Duodenal mucosa (tissue), 2 donors: ENCODE measurements around the gene SLC17A5.
"Not testable (repeated sequence)": the region's sequence is repeated elsewhere in the genome, so short reads cannot be mapped to it uniquely, and the experiment has no call there.

Experiments
- H3K27ac ChIP-seq: one replicate; pipeline ENCODE4 v1.7.0; 2013; ENCODE audit warnings: low read depth, low read length
- H3K27me3 ChIP-seq, 2 donors: one replicate each; pipeline ENCODE4 v1.7.0; 2013; ENCODE audit warnings: low read length in 2 of 2, control low read depth in 1 of 2; ENCODE audit not compliant: insufficient read depth in 2 of 2, control insufficient read depth in 1 of 2
- H3K36me3 ChIP-seq, 2 donors: one replicate each; pipeline ENCODE4 v1.7.0; 2013; ENCODE audit warnings: low read length in 2 of 2, control low read depth in 1 of 2; ENCODE audit not compliant: insufficient read depth in 2 of 2, control insufficient read depth in 1 of 2
- H3K4me1 ChIP-seq, 2 donors: one replicate each; pipeline ENCODE4 v1.7.0; 2013; ENCODE audit warnings: low read length in 2 of 2, control low read depth in 1 of 2; ENCODE audit not compliant: insufficient read depth in 2 of 2, control insufficient read depth in 1 of 2
- H3K4me3 ChIP-seq, 2 donors: one replicate each; pipeline ENCODE4 v1.7.0; 2013; ENCODE audit warnings: low read length in 2 of 2, low read depth in 1 of 2
- H3K9ac ChIP-seq, 2 donors: one replicate each; pipeline ENCODE4 v1.7.0; 2013; ENCODE audit warnings: low read length in 2 of 2, low read depth in 1 of 2
- H3K9me3 ChIP-seq, 2 donors: one replicate each; pipeline ENCODE4 v1.7.0; 2013; ENCODE audit warnings: low read length in 2 of 2, control low read depth in 1 of 2; ENCODE audit not compliant: control insufficient read depth in 1 of 2

The SLC17A5 gene

DNA sequence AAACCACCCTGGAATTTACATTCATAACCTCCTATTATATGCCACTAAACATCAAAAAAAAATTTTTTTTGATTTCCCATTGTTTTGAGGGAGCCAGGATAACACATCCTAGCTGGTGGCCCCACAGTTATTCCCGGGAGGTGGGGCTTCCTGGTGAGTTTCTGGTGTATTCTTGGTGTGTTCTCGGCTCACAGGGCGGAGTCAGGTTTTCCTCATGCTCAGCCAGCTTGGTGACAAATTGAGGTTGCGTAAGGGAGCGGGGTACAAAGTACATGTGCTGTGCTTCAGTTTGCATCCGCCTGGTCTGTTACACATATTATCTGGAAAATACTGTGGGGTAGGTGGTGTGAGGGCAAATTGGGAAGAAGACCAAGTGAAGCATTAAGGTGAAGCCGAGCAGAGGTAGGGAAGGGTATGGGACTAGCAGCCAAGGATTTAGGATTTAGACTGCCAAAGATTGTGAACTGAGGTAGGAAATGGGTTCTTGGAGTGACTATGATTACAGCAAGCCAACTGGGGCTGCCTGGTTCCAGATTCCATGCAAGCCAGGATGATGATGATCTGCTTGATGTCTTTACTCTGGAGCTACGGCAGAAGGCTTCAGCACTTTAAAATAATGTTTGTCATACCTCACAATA is 86.7 kb downstream of the SLC17A5 start:
- peak overlapping the region; percentile 3 for H3K27ac ChIP-seq
- H3K9ac ChIP-seq, result no peak overlapping the region
- H3K4me1 ChIP-seq, result peaks cover 3 to 6% of the 10 kb centered on the region in 2 donors
- H3K27me3 ChIP-seq, result no peaks in the 10 kb centered on the region
- H3K9me3 ChIP-seq, result no peaks in the 10 kb centered on the region
- no peak overlapping the region for H3K4me3 ChIP-seq
- H3K36me3 ChIP-seq, result no peaks in the 10 kb centered on the region

- H3K9ac ChIP-seq, H3K27ac ChIP-seq: not testable (repeated sequence)
Measured at GRCh38 chr6:73566486-73566871, 87.3 kb downstream of the SLC17A5 start.

DNA sequence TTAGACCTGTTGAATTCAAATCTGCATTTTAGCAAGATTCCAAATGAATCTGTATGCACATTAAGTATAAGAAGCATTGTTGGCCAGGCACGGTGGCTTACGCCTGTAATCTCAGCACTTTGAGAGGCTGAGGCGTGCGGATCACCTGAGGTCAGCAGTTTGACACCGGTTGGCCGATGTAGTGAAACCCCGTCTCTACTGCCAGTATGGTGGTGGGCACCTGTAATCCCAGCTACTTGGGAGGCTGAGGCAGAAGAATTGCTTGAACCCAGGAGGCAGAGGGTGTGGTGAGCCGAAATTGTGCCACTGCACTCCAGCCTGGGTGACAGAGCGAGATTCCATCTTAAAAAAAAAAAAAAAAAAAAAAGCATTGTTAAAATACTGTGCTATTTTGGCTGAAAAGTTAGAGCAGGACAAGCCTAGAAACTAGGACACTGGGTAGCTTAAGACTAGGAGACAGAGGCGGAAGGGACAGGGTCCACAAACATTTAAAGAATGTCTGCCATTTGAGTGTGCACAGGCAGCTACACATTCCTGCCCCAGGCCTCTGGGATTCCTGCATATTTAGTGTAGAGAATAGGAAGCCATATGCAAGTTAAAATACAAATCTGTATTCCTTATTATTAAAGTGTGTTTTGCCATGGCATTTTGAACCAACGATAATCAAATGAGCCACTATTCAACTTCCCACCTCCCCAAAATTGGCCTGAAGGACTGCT is 87.9 kb downstream of the SLC17A5 start:
- Histone ChIP-seq H3K4me1 (peaks cover 3 to 6% of the 10 kb centered on the region in 2 donors), H3K4me3 (no peak overlapping the region), H3K9ac (no peak overlapping the region), H3K9me3 (no peaks in the 10 kb centered on the region), H3K27ac (no peak overlapping the region), H3K27me3 (no peaks in the 10 kb centered on the region), H3K36me3 (no peaks in the 10 kb centered on the region)

More at GRCh38 chr6:73566486-73566871, 87.3 kb downstream of the SLC17A5 start:
- not testable (repeated sequence) for H3K9me3 ChIP-seq, H3K27me3 ChIP-seq, H3K4me1 ChIP-seq, H3K4me3 ChIP-seq, H3K36me3 ChIP-seq

DNA sequence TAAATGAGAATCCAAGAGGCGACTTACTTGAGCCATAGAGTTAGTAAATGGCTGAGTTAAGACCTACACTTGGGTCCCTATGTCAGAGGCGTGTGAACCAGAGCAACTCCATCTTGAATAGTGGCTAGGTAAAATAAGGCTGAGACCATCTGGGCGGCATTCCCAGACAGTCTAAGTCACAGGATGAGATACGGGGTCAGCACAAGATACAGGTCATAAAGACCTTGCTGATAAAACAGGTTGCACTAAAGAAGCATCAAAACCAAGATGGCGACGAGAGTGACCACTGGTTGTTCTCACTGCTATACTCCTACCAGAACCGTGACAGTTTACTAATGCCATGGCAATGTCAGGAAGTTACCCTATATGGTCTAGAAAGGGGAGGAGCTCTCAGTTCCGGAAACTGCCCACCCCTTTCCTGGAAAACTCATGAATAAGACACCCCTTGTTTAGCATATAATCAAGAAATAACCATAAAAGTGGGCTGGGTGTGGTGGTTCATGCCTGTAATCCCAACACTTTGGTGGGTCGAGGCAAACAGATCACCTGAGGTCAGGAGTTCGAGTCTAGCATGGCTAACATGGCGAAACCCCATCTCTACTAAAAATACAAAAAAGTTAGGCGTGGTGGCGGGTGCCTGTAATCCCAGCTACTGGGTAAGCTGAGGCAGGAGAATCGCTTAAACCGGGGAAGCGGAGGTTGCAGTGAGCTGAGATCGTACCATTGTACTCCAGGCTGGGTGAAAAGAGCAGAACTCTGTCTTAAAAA is 89.0 kb downstream of the SLC17A5 start:
- no peaks in the 10 kb centered on the region for H3K36me3 ChIP-seq
- H3K9me3 ChIP-seq, result no peaks in the 10 kb centered on the region
- no peak overlapping the region for H3K9ac ChIP-seq
- H3K4me1 ChIP-seq, result peaks cover 7 to 10% of the 10 kb centered on the region in 2 donors
- H3K27ac ChIP-seq, result no peak overlapping the region
- H3K4me3 ChIP-seq, result no peak overlapping the region
- H3K27me3 ChIP-seq, result no peaks in the 10 kb centered on the region

GRCh38 chr6:73562558-73562957 is 91.2 kb downstream of the SLC17A5 start:
- no peaks in the 10 kb centered on the region for H3K9me3 ChIP-seq
- peaks cover 7 to 10% of the 10 kb centered on the region in 2 donors for H3K4me1 ChIP-seq
- H3K9ac ChIP-seq, result no peak overlapping the region
- no peaks in the 10 kb centered on the region for H3K36me3 ChIP-seq
- H3K4me3 ChIP-seq, result no peak overlapping the region
- H3K27me3 ChIP-seq, result no peaks in the 10 kb centered on the region
- H3K27ac ChIP-seq, result no peak overlapping the region

DNA sequence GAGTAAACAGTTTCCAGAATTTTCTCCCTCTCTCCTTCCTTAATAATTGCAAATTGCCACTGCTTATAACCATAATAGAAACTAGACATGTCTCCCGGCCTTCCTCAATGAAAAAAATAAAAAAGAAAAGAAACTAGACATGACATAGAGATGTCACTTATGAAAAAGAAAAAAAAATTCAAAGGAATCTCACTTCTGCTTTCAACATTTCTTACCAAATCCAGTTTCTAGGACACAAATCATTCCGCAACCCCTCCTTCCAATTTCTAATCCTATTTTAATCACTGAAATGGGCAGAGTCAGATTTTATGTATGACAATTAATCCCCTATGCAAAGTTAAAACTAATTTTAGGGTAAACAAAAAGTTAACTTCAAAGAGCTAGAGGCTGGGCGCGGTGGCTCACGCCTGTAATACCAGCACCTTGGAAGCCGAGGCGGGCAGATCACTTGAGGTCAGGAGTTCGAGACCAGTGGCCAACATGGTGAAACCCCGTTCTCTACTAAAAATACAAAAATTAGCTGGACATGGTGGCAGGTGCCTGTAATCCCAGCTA is 92.9 kb downstream of the SLC17A5 start:
- H3K27ac ChIP-seq, result no peak overlapping the region
- H3K36me3 ChIP-seq, result no peaks in the 10 kb centered on the region
- peaks cover 3 to 4% of the 10 kb centered on the region in 2 donors for H3K4me1 ChIP-seq
- no peak overlapping the region for H3K4me3 ChIP-seq
- H3K9ac ChIP-seq, result no peak overlapping the region
- no peaks in the 10 kb centered on the region for H3K9me3 ChIP-seq
- H3K27me3 ChIP-seq, result no peaks in the 10 kb centered on the region

DNA sequence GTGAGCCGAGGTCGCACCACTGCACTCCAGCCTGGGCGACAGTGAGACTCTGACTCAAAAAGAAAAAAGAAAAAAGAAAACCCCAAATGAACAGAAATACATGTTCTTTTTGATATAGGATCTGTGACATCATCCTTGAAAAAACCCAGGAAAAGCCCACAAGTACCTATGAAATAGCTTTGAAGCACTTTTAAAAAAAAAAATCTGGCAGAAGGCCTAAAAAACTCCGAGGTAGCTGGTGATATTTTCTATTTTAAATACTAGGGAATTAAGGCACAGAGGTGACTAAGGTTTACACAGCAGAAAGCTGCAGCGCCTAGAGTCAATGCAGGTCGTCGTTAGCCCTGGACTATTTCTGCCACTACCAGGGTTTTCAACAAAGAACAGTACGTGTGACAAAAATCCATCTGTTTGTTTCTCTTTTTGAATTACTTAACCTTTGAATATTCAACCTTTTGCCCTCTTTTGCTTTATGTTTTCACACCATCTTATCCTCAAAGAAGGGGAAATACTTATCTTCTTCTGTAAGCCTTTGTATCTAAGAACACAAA is 93.5 kb downstream of the SLC17A5 start:
- Histone ChIP-seq H3K27me3 (no peaks in the 10 kb centered on the region), H3K36me3 (no peaks in the 10 kb centered on the region), H3K9me3 (no peaks in the 10 kb centered on the region), H3K4me3 (no peak overlapping the region), H3K4me1 (peaks cover 3 to 4% of the 10 kb centered on the region in 2 donors), H3K9ac (no peak overlapping the region), H3K27ac (no peak overlapping the region)

- H3K27me3 ChIP-seq, H3K27ac ChIP-seq, H3K4me1 ChIP-seq, H3K9me3 ChIP-seq, H3K9ac ChIP-seq, H3K4me3 ChIP-seq, H3K36me3 ChIP-seq: not testable (repeated sequence)
Measured at GRCh38 chr6:73559399-73559794, 94.4 kb downstream of the SLC17A5 start.

GRCh38 chr6:73558624-73559398 is 95.0 kb downstream of the SLC17A5 start:
- Histone ChIP-seq H3K9me3 (no peaks in the 10 kb centered on the region), H3K4me3 (no peak overlapping the region), H3K36me3 (no peaks in the 10 kb centered on the region), H3K9ac (no peak overlapping the region), H3K4me1 (peaks cover 3 to 4% of the 10 kb centered on the region in 2 donors), H3K27ac (no peak overlapping the region), H3K27me3 (no peaks in the 10 kb centered on the region)
